Mesodermal cell (in vitro differentiated cells): ENCODE measurements around the gene SIK1.
"Not testable (repeated sequence)": the region's sequence is repeated elsewhere in the genome, so short reads cannot be mapped to it uniquely, and the experiment has no call there.

ENCODE experiments used
- H3K27ac ChIP-seq: 2 replicates; pipeline ENCODE4 v1.7.0; 2013; ENCODE audit warnings: mild to moderate bottlenecking, low read depth, low read length, moderate library complexity; ENCODE audit not compliant: severe bottlenecking
- H3K36me3 ChIP-seq: 2 replicates; pipeline ENCODE4 v1.7.1; 2013; ENCODE audit warnings: mild to moderate bottlenecking, low read length, moderate library complexity; ENCODE audit not compliant: control insufficient read depth, insufficient read depth
- H3K4me1 ChIP-seq: one replicate; pipeline ENCODE4 v1.7.1; 2013; ENCODE audit warnings: mild to moderate bottlenecking, low read length; ENCODE audit not compliant: insufficient read depth, control insufficient read depth, poor library complexity, severe bottlenecking
- H3K4me3 ChIP-seq: 2 replicates; pipeline ENCODE4 v1.7.0; 2013; ENCODE audit warnings: low read length, control low read depth, mild to moderate bottlenecking; ENCODE audit not compliant: insufficient read depth, poor library complexity, severe bottlenecking; ENCODE audit errors: extremely low read depth
- H3K9me3 ChIP-seq: 2 replicates; pipeline ENCODE4 v1.7.1; 2013; ENCODE audit warnings: mild to moderate bottlenecking, low read length, moderate library complexity; ENCODE audit not compliant: control insufficient read depth
- WGBS, 2 experiments: methylation state at CpG; one replicate each; pipeline ENCODE4 v1.1.5; 2013; ENCODE audit warnings: missing lambda C conversion rate in 2 of 2; ENCODE audit not compliant: insufficient coverage in 2 of 2; 5-methylcytosine and 5-hydroxymethylcytosine counted together

SIK1 gene

DNA sequence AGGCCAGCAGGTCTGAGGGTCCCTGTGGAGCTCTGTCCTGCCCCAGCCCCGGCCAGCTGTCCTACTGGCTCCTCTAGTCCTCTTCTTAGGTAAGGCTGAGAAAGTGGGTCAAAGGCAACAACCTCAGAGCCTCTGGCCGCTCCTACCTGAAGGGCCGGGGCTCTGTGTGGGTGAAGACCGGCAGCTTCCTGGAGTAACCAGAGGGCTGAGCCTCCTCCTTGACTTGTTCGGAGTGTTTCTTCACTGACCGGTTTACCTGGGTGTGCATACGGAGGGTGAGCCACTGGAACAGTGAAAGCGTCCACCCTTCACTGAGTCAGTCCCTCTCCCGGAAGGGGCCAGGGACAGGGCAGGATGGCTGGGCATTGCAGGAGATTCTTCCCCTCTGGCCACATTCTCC, 9.3 kb upstream of the SIK1 start:
- not testable (repeated sequence) for H3K9me3 ChIP-seq, H3K36me3 ChIP-seq, H3K4me1 ChIP-seq, H3K27ac ChIP-seq, H3K4me3 ChIP-seq
- WGBS, 2 experiments = no CpG with 5 or more reads among the region's 9 CpGs

DNA sequence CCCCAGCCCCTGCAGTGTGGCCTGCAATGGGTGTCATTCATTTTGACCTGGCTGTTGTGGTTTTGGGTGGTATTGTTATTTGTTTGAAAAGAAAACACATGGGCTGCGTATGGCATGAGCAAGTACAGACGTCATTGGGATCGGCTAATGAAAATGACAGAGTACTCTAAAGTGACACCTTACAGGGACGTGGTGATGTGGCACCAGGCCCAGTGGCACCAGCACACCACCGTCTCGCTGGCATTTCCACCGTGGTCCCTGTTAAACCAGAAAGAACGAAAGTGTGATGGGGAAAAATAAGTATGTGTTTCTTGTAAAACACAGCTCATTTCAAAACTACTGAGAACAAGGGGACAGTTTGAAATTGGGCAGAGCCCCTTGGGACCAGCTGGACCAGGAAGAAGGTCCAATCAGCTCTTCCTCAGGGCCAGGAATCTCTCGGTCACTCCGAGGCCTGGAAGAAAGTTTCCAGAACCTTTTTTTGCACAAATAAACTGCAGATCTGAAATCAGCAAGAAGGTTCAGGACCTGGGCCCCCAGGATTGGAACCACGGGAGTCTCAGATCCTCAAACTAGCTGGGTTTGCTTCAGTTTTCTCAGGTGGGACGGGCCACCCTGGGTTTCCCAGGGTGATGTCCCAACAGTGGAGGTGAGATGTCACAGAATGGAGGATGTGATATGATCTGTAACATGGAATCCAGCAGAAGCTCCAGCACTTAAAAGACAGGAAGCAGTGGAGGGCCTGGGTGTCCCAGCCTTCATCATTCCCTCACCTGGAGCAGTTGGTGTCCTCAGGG, 6.6 kb upstream of the SIK1 start:
- H3K36me3 ChIP-seq, H3K4me1 ChIP-seq, H3K9me3 ChIP-seq, H3K27ac ChIP-seq, H3K4me3 ChIP-seq: not testable (repeated sequence)
- no CpG with 5 or more reads among the region's 12 CpGs for WGBS, 2 experiments

DNA sequence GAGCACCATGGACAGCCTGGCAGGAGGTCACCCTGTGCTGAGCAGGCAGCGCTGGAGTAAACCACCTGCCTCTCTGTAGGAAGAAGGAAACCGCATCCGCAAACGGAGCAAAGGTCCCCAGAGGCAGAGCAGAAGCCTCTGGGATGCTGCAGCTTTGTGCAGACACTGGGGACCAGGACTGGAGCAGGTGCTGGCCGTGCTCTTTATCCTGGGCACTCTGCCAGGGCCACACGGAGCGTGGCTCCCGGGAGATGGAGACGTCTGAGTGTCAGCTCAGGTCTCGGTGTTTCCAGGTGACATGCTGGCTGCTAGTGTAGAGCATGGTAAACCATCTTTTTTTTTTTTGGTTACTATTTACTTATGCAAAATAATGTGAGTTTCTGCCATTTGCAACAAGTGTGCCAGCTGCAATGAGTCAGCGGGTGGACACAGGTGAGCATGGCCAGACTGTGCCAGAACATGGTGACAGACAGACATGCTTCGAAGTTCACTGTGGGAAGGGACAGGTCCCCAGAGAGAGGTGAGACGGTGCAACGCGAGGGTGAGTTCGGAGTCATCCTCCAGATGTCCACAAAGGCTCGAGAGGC, 4.0 kb upstream of the SIK1 start:
- H3K36me3 ChIP-seq, H3K4me3 ChIP-seq, H3K4me1 ChIP-seq, H3K27ac ChIP-seq, H3K9me3 ChIP-seq: not testable (repeated sequence)
- no CpG with 5 or more reads among the region's 17 CpGs for WGBS, 2 experiments

DNA sequence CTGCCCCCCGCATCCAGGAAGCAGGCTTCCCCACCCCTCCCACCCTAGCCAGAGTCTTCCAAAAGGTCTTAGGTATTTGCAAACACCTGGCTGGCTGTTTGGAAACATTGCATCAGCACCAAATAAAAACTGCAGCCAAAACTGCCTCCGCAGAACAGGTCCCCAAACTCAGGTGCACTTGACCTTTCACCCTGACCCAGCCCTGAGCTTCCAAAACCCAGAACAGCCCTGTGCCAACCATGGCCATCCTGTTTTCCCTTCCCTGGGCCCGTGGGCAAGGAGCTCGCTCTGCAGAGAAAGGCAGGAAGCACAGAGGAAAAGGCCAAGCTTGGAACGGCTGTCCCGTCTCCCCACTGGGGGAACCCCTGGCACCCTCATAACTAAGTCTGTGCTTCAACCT, 2.0 kb upstream of the SIK1 start:
- not testable (repeated sequence) for H3K9me3 ChIP-seq, H3K4me3 ChIP-seq, H3K27ac ChIP-seq, H3K36me3 ChIP-seq, H3K4me1 ChIP-seq
- no CpG with 5 or more reads among the region's 6 CpGs for WGBS, 2 experiments

DNA sequence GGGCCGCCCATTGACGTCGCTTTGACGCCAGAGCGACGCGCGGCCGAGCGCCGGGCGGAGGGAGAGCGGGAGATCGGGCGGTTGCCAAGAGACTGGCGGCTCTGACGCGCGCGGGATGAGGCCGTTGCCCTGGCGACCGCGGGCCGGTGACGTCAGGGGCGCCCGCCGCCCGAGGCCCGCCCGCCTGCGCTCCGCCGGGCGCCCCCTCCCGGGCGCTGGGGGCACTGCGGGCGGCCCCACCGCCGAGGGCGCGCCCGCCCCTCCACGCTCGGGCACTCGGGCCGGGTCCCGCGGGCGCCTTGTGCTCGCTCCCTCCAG, 270 bp upstream of the SIK1 start:
- H3K36me3 ChIP-seq, H3K9me3 ChIP-seq, H3K4me3 ChIP-seq, H3K4me1 ChIP-seq, H3K27ac ChIP-seq: not testable (repeated sequence)
- WGBS, 2 experiments = no CpG with 5 or more reads among the region's 53 CpGs

DNA sequence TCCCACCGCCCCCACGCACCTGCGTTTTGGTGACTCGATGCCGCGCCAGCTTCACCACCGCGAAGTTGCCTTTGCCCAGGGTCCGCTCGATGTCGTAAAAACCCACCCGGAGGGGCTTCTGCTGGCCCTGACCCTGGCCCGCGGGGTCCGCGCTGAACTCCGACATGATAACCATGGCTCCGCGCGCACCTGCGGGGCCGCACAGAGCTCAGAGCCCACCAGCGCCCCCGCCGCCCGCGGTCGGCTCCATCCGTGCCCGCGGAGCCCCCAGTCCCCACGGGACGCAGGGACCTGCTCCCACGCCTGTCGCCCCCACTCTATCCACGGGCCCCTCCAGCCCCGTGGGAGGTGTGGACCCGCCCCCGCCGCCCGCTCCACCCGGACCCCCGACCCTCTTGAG, 927 bp downstream of the SIK1 start:
- WGBS, 2 experiments = no CpG with 5 or more reads among the region's 43 CpGs
- not testable (repeated sequence) for H3K4me1 ChIP-seq, H3K36me3 ChIP-seq, H3K27ac ChIP-seq, H3K9me3 ChIP-seq, H3K4me3 ChIP-seq

DNA sequence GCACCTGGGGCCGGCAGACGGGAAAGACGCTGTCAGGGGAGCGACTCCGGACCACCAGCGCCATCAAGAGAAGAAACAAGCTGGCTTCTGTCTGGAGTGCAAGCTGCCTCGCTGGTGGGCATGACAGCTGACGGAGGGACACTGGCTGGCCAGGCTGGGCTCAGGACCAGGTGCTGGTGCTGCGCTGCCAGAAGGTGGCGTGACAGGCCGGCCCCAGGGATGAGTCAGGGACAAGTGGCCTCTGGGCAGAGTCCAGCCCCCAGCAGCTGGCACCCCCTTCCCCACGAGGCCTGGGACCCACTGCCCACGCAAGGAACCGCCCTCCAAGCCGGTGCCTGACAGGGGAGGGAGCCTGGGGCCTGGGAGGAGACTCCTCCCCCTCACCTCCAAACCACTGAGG, 7.5 kb downstream of the SIK1 start:
- not testable (repeated sequence) for H3K36me3 ChIP-seq, H3K4me3 ChIP-seq, H3K4me1 ChIP-seq, H3K27ac ChIP-seq, H3K9me3 ChIP-seq
- no CpG with 5 or more reads among the region's 15 CpGs for WGBS, 2 experiments

DNA sequence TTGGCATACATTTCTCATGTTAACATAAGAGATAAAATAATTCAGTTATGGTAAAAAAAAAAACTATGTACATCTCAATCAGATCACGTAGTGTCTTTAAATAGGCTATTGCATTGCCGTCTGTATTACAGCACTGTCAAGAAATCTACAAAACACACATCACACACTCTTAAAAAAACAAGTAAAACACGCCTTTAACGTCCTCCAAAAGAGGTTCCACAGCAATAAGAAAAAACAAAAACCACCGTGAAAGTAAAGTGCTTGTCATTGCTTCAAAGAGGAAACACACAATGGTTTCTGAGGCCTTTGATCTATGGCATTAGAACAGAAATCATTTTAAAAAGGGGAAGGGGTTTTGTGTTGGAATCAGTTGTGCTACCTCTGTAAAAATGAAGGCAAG, 12.4 kb downstream of the SIK1 start:
- H3K4me1 ChIP-seq, H3K36me3 ChIP-seq, H3K27ac ChIP-seq, H3K4me3 ChIP-seq, H3K9me3 ChIP-seq: not testable (repeated sequence)
- no CpG with 5 or more reads among the region's 5 CpGs for WGBS, 2 experiments

DNA sequence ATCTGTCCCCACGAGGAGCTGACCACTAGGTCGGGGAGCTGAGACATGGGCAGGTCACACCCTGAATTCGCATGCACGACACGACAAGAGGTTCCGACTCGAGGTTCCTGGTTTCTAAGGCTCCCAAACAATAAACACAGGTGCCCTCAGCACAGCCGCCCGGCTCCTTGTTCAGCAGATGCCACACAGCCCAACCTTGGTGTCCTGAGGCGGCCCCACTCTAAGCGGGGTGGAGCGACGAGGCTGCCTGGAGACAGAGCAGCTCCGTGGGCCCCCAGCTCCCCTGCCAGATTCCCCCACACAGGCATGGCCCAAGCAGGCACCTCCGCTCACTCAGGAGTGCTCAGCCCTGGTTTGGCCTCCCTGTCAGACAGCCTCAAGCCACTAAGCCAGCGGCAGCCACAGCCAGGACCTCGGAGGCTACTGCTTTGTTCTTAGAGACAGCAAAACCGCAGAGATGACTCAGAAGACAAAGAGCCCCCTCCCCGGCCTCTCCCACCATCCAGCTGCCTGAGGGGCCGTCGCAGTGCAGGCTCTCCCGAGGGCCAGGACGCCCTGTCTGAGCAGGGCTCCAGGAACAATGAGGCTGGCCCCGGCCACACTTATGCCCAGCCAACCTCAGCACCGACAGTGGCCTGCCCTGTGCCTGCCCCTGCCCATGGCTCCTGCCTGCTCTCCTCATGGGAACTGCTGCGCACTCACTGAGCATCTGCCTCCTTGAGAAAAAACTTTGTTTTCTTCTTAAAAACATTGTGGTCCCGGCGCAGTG, 14.7 kb downstream of the SIK1 start:
- not testable (repeated sequence) for H3K36me3 ChIP-seq, H3K27ac ChIP-seq, H3K4me3 ChIP-seq, H3K4me1 ChIP-seq, H3K9me3 ChIP-seq
- WGBS, 2 experiments = no CpG with 5 or more reads among the region's 28 CpGs

DNA sequence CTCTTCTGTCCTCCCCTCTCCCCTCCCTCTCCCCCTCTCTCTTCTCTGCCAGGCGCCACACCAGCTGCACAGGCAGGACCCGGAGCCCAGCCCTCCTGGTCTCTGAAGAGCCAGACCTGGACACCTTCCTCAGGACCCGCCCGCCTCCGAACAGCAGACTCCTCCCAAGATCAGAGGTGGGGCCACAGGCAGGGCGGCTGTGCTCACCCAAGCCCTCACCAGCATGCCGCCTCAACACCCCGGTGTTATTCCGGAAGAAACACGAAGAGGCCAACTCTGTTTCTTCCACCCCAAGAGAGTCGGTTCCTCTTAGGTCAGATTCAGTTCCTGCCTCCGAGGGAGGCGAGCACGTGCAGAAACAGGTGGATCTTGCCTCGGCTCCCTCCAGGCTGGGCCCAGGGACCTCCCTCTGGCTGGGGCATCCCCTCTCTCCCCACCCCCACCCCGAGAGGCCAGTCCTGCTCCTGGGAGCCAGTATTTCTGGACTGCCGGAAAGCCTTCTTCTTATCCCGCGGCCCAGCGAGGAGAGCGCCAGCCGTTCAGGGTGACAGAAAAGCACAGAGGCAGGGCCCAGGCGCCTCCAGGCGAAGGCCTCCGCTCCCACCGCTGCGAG, 16.4 kb downstream of the SIK1 start:
- not testable (repeated sequence) for H3K4me1 ChIP-seq, H3K9me3 ChIP-seq, H3K4me3 ChIP-seq, H3K36me3 ChIP-seq, H3K27ac ChIP-seq
- WGBS, 2 experiments = no CpG with 5 or more reads among the region's 27 CpGs

DNA sequence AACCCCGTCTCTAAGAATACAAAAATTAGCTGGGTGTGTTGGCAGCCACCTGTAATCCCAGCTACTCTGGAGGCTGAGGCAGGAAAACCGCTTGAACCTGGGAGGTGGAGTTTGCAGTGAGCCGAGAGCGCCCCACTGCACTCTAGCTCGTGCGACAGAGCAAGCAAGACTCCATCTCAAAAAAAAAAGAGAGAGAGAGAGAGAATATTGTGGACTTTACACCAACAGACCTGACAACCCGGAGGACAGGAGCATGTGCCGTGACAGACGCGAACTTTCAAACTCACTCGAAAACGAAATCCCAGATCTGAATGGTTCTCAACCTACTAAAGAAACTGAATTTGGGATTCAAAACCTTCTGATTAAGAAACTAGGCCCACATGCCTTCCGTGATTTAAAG, 19.8 kb downstream of the SIK1 start:
- H3K4me3 ChIP-seq, H3K9me3 ChIP-seq, H3K27ac ChIP-seq, H3K4me1 ChIP-seq, H3K36me3 ChIP-seq: not testable (repeated sequence)
- no CpG with 5 or more reads among the region's 13 CpGs for WGBS, 2 experiments
